Measurements from ENCODE around the gene DDX20.

DNA sequence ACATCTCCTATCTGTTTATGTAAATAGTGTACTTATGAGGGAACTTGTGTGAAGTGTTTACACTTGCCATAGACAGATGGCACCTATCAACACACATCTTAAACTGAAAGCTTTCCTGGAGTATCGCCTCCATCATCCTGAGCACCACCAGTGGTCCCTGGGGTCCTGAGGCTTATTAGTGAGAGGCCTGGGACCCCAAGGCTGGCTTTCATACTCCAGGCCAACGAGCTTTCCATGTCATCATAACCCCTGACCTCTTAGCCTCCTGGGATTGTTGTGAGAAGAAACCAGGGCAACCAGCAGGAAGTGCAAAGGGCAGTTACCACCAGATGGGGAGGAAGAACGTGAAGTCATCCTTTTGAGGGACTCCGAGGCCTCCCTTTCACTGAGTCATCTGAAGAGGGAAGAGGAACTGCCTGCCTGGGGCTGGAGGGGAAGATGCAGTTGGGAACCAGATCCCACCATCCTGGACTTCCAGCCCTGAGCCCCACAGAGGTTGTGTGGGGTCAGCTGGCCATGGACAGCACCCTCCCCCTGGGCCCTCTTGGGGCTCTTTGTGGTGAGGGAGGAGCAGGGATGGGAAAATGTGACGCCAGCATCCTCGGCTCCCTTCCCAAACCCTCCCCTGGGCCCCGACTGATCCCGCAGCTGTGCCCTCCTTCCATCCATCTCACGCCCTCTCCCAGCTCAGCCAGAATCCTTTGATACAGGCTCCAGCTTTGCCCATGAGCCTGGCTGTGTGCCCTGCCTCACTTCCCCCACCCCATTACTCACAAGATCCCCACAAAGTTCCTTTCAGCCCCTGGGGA lies 22.3 kb upstream of the DDX20 start:
- TF ChIP-seq TAF1 (IDR thresholded peaks at IDR 0.05; ENCODE audit: low read depth, low read length), result no peak
- TF ChIP-seq POLR2A (IDR thresholded peaks at IDR 0.05; ENCODE audit: low read depth, low read length), result no peak
- TF ChIP-seq POLR2AphosphoS5 (IDR thresholded peaks at IDR 0.05; ENCODE audit: low read depth, low read length), result no peak
- TF ChIP-seq POU2F2 (IDR thresholded peaks at IDR 0.05; ENCODE audit: low read depth, low read length), result no peak
- no peak for TF ChIP-seq SPI1 (IDR thresholded peaks at IDR 0.05; ENCODE audit: low read depth, low read length)
- no peak for TF ChIP-seq PAX5 (IDR thresholded peaks at IDR 0.05; ENCODE audit: insufficient read depth, low read length, severe bottlenecking)

Data from GM12891 (cell line).